ENCODE data around the gene CHGA.

The CHGA gene

DNA sequence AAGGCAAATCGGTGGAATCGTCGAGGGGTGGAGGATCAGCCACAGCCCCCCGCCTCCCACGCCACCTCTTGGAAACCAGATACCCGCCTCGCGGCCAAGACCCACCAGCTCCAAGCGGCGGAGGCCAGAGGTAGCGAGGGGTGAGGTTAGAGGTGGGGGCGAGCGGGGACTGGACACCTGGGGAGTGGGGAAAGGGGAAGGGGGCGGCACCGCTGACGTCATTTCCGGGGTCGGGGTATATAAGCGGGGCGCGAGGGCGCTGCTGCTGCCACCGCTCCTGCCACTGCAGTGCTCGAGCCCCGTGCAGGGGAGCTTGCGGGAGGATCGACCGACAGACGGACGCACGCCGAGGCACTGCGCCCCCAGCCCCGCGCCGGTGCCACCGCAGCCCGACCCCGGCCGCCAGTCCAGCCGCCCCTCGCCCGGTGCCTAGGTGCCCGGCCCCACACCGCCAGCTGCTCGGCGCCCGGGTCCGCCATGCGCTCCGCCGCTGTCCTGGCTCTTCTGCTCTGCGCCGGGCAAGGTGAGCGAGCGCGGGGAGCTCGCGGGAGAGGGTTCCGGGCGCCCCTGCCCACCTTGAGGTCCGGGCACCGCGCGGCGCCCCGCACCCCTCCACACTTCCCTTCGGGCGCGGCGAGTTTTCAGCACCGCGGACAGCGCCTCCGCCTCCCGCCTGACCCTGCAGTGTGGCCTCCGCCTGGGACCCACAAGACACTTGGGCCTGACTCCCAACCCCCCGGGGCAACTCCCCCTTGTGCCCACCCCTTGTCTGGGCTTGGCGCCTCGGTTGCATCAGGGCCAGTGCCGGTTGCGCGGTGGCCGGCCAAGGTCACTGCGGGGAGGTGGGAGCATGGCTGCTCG is at the start of gene CHGA:
Gene CHGA, plus strand, starts transcription at position 268 of the 861 bp plus-strand sequence. Its CDS starts 210 bp downstream, at position 478.
- DNase-seq = no peak

DNA sequence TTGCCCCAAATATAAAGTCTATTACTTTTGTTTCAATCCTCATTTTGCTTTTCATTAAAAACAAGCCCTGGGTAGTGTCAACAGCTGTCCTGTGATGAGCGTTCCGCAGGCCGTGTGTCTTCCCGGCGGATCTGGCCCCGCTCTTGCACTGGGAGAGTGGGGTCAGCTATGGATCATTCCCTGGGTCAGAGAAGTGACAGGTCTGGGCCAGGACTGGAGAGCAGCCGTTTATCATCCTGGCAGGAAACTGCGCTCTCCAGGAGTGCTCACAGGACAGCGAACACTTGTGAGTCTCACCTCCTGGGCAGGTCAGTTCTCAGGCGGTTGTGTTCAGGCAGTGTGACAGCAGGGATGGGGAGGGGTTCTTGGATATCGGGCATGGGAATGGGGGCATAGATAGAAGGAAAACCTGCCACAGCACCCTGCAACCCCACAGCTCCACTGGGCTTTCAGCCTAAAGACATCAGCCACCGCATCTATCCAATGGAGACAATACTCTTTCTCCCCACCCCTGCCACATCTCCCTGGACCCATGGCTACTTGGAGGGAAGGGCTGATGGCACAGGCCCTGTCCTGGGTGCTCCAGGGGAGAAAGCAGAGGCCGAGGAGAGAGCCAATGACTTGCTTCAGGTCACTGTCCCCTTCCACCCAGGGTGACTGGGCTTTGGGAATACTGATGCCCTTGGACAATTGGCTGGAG is 47.8 kb upstream of the CHGA start:
- DNase-seq = no peak

DNA sequence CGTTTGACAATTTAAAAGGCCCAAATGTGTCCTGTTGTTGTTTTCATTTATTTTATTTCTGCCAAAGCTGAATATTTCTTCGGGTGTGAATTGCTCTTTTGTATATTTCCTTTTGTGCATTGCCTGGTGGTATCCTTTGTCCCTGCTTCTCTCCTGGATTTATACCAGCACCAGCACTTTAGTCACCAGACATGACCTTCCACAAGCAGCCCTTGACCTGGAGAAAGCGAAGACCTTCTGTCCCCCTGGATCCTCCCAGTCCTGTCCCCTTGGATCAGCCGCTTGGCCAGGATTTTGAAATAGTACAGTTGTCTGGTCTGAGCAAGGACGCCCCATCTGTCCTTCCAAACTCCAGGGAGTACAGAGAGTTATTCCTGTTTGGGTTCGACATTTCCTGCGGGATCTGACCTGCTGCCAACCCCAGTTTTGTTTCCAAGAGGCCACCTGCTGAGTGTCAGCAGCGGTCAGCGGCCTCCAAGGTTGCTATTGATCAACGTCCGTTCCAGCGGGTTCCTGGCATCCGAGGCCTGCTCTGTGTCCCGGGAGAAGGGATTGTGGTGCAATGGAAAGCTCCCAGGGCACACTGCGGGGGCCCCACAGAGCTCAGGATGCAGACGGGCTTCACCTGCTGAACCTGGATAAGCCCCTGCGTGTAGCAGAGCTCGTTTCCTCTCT is 45.1 kb upstream of the CHGA start:
- no peak for DNase-seq

DNA sequence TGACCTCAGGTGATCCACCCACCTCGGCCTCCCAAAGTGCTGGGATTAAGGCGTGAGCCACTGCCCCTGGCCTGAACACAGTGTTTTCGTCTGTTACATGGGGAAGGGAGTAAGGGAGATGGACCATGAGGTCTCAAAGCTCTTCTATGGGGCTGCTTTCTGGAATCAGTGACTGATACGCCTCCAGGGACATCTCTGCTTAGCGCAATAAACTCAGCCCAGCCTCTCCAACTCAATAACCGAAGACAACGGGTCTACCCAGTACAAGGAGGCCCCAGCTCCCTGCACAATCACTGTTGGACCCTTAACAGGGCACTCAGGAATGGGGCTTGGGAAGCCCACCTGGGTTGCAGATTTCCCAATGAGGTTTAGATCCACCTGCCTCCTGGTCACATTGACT is 42.6 kb upstream of the CHGA start:
- DNase-seq = no peak

GRCh38 chr14:92880851-92881250 is 42.1 kb upstream of the CHGA start:
- no peak for DNase-seq

GRCh38 chr14:92883066-92883465 is 39.9 kb upstream of the CHGA start:
- no peak for DNase-seq

DNA sequence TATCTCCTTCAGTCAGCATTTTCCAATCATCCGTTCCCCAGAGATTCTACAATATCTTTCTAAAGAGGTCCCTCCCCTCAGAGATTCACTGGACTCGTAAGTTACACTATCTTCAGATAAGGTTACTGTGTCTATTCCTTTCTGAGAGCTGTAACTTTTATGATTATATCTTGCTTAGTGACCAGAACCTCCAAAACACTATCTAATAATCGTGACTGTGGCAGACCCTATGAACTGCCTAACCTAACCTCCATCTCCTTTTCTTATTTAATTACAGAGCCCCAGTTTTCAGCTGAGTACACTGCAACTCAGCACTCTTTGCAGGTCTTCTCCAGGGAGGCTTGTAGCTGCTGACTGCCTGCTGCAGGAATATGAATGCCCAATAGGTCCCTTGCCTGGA is 38.5 kb upstream of the CHGA start:
- DNase-seq = no peak

DNA sequence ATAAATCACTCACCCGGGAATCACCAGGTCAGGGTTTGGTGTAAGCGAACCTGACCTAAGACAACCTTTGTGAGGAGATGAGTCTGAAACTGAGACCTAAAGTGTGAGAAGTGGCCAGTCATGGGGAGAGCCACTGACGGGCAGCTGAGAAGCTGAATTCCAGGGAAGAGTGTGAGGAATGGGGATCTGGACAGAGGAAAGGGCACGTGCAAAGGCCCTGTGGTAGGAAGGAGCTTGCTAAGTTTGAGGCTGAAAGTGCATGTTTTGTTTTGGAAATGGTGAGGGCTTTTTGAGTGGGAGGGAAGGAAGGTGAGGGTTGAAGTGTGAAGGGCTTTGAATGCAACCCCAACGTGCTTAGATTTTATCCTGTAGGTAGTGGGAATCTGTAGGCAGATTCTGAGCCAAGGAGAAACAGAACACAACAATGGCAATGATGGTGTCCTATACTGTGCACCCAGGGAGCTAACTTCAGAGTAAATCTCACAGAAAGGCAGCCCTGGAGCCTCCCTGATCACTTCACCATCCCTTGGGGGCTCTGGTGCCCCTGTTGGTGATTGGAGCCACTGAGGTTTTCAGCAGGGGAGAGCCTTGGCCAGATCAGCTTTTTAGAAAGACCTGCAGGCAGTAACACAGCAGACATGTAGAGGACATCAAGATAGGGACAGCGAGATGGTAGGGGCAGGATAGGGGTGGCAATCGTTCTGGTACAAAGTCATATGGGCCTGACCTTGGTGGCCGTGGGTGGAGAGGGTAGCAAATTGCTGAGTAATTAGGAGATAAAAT is 37.5 kb upstream of the CHGA start:
- no peak for DNase-seq

DNA sequence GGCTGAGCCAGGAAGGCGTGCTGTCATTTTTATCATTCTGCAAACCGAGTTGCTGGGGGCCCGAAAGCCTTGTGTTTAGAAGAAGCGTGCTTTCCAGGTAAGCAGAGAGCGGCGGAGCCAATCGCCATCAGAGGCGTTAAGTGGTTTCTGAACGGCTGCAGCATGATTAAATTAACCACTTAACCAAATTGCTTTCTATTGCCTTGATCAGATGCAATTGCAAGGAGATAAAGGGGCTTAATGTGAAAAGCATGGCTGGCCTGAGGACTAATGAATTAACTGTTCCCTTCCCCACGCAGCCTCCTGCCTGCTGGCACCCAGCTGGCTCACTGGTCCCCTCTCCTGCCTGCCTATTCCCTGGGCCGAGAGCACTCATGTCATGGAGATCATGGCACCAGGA is 36.6 kb upstream of the CHGA start:
- DNase-seq = no peak

- DNase-seq = no peak
Observed at GRCh38 chr14:92887157-92887556, 35.8 kb upstream of the CHGA start.

DNA sequence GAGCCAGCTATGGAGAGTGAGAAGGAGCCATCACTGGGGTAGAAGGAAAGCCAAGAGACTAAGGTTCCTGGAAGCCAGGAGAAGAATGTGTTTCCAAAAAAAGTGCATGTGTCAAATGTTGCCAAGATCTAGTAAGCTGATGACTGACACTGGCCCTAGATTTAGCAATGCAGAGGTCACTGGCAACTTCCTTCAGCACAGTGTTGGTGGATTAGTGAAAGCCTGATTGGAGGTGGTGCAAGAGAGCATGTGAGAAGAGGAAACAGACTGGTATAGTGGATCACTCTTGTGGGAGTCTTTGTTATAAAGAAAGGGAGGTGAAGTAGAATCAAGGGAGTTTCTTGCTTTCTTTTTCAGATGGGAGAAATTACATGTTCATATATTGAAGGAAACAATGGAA is 34.1 kb upstream of the CHGA start:
- DNase-seq = no peak

- DNase-seq = no peak
Observed at GRCh38 chr14:92890830-92891588, 31.9 kb upstream of the CHGA start.

- DNase-seq = no peak
Observed at GRCh38 chr14:92892589-92892988, 30.4 kb upstream of the CHGA start.

GRCh38 chr14:92895352-92895878 is 27.5 kb upstream of the CHGA start:
- DNase-seq = no peak

- no peak for DNase-seq
Observed at GRCh38 chr14:92897922-92898565, 24.9 kb upstream of the CHGA start.

GRCh38 chr14:92898566-92899131 is 24.3 kb upstream of the CHGA start:
- DNase-seq = no peak

DNA sequence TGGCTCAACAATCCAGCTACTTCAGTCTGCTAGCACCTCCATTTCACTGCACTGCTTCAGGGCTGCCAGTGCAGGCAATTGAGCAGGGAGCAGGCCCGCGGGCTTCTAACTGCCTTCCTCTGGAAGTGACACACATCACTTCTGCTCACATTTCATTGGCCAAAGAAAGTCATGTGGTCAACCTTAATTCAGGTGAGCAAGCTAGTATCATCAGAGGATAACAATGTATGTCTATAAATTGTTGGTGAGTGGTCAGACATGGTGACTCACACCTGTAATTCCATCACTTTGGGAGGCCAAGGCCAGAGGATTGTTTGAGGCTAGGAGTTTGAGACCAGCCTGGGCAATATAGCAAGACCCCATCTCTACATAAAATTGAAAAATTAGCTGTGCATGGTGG is 22.3 kb upstream of the CHGA start:
- DNase-seq = no peak

DNA sequence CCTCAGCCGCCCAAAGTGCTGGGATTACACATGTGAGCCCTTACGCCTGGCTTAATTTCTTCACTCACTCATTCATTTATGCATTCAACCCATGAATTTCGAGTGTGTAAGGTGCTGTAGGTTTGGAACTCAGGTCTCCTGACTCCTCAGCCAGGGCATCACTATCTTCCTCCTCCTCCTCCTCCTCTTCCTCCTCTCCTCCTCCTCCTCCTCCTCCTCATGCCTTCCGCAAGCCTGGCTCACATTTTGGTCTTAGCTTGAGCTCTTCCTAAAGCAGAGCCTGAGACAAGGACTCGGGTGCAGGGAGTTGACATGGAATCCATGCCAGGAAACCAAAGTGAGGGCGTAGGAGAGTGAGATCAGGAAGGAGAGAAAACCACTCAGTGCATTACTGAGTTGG is 20.8 kb upstream of the CHGA start:
- no peak for DNase-seq

GRCh38 chr14:92902726-92903125 is 20.2 kb upstream of the CHGA start:
- DNase-seq = peak; percentile 31

DNA sequence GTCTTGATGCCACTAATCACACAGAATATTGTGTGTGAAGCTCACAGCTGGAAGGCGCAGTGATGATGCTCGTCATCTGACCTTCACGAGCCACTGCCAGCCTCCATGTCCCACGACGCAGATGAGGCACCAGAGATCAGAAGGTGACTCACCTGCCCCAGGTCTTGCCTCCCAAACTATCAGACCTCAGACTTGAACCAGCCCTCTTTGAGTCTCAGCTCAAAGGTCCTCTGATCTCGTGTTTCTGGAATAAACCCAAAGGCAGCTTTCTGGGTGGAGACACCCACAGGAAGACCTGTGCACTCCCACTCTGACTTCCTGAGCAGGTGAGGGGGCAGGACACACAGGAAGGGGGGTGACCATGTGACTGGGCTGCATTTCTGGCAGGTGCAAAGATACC is 19.6 kb upstream of the CHGA start:
- DNase-seq = no peak

GRCh38 chr14:92905667-92906066 is 17.3 kb upstream of the CHGA start:
- no peak for DNase-seq

All from DMS 273 treated with DMSO at 0.1 percent for 48 hours (cell line).